Stimulated activated CD8-positive, alpha-beta memory T cell treated with anti-CD3 and anti-CD28 coated beads, Interleukin-4, amount 100 ng/mL, for 48 hours (primary cell): ENCODE results near the gene LGR4.

ENCODE experiments used
- DNase-seq: peaks from one replicate; pipeline ENCODE4 v3.0.0-alpha.2; 2020

Gene LGR4

GRCh38 chr11:27420722-27421572 is 51.6 kb downstream of the LGR4 start:
- DNase-seq, result no peak

DNA sequence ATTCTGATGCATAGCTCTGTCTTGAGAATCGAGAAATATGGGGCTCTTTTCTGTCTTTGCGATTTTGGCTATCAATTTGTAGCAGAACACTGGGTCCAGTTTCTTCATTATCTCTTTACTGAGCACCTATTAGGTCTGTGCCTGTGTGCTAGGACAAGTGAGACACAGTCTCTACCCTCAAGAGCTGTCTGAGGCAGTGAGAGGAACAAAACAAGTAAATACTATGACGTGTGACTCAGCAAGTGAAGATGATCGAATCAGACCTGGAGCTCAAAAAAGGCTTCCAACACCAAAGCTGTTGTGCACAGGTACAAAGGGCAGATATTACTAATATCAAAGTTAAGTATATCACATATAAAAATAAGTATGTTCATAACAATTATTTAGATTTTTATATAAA is 52.4 kb downstream of the LGR4 start:
- DNase-seq, result no peak

- DNase-seq, result no peak
These were observed 54.2 kb downstream of the LGR4 start for GRCh38 chr11:27418356-27418755.

- no peak for DNase-seq
These were observed 55.9 kb downstream of the LGR4 start for GRCh38 chr11:27416568-27417176.

GRCh38 chr11:27414644-27415043 is 57.9 kb downstream of the LGR4 start:
- no peak for DNase-seq

DNA sequence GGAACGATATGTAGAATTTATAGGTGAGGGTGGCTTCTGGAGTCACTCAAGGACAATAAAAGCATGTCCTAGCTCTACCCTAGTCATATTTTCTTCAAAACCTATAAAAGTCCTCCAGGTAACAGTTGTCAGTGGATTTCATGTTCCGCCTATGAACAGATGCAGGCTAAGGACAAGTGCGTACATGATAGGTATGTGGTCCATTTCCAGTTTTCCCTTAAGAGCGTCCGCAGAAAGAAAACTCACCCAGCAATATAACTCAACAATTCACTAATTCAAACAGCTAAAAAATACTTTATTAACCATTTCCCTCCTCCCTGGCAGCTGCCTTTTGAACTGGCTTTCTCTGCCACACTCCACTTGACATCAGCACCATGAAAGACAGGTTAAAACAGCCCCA is 59.4 kb downstream of the LGR4 start:
- DNase-seq, result no peak

GRCh38 chr11:27412192-27412691 is 60.3 kb downstream of the LGR4 start:
- no peak for DNase-seq

DNA sequence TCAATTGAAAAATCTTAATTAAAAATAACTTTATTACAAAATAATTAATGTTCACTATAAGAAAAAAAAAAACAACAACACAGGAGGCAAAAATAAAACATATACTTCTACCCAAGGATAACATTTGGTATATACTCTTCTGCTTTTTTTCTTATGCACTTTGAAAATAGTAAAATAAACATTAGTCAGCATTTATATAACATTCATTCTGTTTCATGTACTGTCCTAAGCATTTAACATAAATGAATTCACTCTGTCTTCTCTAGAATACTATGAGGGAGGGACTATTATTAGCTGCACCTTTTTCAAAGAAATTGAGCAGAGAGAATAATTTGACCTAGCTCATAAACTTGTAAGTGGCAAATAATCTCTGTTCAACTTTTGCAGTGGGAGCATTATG is 61.3 kb downstream of the LGR4 start:
- DNase-seq, result no peak

- no peak for DNase-seq
These were observed 62.3 kb downstream of the LGR4 start for GRCh38 chr11:27410272-27410671.

DNA sequence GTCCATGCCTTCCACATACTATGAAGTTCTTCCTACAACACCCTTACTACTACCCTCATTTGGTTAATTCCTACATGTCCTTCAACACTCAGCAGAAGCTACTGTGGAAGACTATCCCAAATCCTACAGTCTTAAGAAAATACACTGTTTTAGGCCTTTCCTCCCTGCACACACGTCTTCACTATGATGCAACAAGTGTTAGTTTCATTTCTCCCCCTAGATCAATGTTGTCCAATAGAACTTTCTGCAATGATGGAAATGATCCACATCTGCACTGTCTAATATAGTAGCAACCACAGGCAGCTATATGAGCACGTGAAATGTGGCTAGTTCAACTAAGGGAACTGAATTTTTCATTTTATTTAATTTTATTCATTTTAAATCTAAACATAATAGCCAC is 62.8 kb downstream of the LGR4 start:
- DNase-seq, result no peak

GRCh38 chr11:27409049-27409448 is 63.5 kb downstream of the LGR4 start:
- DNase-seq, result no peak

GRCh38 chr11:27408246-27408800 is 64.3 kb downstream of the LGR4 start:
- no peak for DNase-seq

DNA sequence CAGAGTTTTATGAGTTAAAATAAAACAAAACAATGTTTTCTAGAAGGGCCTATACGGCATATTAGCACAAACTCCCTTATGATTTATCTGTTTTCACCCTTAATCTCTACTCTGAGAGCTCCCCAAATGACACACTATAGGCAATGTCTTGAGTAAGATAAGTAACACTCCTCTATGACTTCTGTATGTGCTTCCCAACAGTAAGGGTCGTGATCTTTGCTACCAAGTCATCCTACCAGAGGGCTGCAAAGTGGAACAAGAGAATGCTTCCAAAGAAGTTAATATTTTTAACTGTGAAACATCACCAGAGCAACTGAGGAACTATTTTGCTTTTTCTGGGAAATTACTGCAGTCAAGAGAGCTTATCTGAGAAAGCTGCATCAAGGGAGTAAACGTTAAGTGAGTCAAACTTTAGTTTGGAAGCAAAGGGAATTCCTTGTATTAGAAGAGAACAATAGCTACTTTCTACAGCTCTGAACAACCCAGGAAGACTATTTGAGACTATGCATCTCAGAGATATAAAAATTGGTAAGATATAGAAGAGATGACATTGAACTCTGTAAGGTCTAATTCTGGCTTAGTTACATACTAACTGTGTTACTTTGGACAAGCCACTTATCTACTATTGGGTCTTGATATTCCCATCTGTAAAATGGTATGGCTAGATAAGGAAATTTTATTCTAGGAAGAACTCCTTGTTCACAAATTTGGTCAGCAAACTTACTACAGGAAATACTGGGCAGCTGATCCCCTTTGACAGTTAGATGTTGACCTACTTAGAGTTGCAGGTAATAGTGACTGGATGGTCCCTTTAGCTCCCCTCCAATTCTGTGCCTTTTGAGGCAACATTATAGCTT is 65.9 kb downstream of the LGR4 start:
- no peak for DNase-seq

- no peak for DNase-seq
These were observed 67.5 kb downstream of the LGR4 start for GRCh38 chr11:27405134-27405533.

DNA sequence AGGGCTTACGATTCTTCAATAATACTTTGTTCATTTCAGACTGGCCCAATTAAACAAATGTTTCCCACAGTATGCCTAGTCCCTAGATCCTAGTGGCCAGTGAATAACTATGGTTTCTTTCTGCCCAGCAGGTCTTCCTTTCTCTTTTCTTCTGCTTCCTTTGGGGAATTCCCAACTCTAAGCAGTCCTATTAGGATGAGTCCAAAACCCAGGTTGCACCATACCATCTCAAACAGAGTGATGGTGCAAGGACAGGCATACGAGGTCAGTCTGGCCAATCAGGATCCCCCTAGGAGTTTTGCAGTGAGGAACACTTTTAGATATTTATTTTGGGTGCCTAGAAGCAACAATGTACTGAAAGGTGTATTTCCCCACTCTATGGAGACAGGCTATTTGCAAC is 68.2 kb downstream of the LGR4 start:
- no peak for DNase-seq

GRCh38 chr11:27403195-27403594 is 69.4 kb downstream of the LGR4 start:
- DNase-seq, result no peak

DNA sequence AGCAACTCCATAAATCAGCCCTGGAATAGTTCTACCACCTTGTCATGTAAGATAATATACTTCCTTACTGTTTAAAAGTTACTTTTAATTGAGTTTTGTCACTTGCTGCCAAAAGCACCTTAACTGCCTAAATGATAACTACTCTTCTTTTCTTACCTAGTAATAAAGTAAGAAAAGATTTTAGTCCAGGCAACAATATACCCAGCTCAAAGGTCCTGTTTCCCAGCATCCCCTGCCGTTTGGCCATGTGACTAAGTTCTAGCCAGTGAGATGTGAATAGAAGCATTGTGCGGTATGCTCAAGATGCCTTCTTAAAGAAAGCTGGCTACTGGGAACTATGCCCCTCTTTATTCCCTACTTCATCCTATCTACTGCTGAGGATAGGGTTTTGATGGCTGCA is 70.1 kb downstream of the LGR4 start:
- no peak for DNase-seq

DNA sequence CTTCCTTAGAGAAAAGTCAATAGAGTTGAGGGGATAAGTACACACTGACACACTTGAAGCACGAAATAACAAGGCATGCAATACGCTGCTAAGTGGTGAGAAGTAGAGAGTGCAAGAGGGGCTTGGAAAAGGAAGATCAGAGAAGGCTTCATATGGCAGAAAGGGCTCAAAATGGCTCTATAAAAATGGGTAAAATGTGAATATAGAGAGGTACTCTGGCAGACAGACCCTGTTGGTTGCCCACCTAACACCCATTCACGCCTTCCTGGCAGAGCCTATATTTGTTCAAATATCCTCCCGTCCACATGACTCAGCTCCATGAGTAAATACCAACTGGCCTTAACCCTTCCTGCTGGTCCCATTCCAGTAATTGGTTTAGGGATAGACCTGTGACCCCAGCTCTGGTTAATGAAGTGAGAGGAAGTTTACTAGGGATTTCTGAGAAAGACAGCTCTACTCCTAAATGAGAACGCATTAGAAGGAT is 70.7 kb downstream of the LGR4 start:
- DNase-seq, result no peak

DNA sequence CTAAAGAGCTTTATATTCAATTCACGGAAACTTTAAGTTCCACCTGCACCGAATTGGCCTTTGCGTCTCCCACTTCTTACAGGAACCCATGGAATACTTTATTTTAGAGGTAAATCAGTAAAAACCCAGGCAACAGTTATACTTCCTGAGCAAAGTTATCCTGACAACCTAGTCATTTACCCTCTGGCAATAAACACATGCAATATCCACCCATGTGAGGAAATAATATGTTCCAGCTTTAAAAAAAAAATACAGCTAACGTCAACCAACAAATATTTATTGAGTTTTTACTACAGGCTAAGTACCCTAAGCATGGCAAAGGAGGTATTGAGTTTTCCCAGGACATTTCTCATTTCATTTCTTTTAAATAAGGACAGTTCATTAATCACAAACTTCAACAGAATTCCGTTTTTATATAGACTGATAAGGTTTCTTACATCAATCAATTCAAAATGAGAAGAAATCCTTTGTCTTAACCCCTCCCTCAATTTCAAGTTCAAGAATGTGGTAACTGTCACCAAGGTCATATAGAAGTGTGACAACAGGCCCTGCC is 71.2 kb downstream of the LGR4 start:
- DNase-seq, result no peak

GRCh38 chr11:27398400-27398770 is 74.2 kb downstream of the LGR4 start:
- DNase-seq, result no peak

DNA sequence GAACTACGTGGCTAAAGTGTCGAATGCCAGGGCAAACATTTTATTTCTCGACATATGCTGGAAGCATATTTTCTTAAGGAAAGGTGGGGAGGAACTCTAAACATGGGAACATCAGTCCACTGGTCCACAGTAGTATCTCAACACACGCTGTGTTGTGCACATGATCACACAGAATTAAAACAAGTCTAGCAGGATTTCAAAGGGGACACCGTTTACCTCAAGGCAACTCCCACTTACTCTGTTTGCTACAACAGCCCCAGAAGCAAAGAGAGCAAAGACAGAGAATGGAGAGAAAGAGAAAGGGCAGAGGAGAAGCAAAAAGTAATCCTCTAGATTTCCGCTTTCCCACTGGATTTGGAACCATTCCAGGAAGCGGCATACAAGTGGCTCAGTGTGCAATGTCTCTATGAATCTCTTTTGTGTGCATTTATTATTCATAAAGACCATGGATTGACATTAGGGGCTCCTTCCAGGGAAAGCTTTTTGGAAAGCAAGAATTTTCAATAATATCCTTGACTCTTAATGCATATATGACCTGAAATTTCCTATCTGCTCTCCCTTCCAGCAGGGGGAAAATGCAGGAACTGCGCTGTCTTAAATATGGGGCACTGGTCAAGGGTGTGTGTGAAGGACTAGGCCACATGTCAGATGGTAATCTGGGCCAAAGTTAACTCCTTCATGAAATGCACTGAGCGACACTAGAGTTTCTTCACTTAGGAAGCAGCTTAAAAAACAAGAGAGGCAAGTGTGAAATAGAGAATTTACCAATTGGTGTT is 74.8 kb downstream of the LGR4 start:
- DNase-seq, result no peak

- no peak for DNase-seq
These were observed 76.2 kb downstream of the LGR4 start for GRCh38 chr11:27396259-27396839.
